HG03342 (cell line): ENCODE measurements around the gene GRAMD1B.
A peak's percentile ranks its signal among the peaks of the same experiment; 100 is the strongest.

ENCODE experiments used
- ATAC-seq: cut with Tn5 transposase; IDR thresholded peaks from one replicate; pipeline ENCODE4 v1.9.1; 2021; ENCODE audit warnings: mild to moderate bottlenecking, moderate library complexity; ENCODE audit not compliant: unreplicated experiment

Gene GRAMD1B

DNA sequence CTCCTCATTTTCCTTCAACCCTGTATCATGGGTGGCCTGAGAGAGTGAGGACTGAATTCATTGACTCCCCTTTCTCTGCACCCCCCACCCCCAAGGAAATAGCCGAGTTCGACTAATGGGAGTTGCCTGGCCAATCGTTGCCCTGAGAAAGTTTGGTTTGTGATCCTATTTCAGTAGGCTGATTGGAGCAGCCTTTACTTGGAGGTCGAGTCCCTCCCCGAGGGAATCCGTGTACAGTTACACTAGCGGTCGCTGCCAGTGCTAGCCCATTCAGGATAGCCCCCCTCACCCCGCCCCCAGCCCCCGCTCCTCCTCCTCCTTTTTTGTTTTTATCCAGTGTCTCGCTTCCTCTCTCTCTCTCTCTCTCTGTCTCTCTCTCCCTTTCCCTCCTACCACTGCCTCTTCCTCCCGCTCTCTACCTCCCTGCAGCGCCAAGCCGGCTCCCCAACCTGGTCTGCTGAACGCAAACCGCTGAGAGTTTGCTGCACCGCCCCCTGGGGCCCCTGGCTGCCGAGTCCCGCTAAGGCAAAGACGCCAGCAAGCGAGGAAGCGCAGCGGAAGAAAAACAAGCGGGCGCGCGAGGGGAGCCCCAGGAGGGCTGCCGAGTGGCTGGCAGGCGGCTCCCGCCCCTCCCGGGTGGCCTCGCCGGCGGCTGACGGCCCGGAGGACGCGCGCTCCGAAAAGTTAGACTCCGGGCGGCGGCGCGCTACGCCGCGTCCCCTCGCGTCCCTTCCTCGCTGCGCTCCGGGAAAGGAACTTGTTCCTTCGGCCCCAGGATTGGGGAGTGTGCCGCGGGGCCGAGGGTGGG is at the start of gene GRAMD1B:
GRAMD1B (plus strand) TSS at position 357 of the 808 bp plus-strand sequence. CDS start 524 bp downstream, outside the sequence.
- peak; percentile 54 for ATAC-seq

- ATAC-seq = no peak
Observed at GRCh38 chr11:123381149-123381548, 48.9 kb upstream of the GRAMD1B start.

DNA sequence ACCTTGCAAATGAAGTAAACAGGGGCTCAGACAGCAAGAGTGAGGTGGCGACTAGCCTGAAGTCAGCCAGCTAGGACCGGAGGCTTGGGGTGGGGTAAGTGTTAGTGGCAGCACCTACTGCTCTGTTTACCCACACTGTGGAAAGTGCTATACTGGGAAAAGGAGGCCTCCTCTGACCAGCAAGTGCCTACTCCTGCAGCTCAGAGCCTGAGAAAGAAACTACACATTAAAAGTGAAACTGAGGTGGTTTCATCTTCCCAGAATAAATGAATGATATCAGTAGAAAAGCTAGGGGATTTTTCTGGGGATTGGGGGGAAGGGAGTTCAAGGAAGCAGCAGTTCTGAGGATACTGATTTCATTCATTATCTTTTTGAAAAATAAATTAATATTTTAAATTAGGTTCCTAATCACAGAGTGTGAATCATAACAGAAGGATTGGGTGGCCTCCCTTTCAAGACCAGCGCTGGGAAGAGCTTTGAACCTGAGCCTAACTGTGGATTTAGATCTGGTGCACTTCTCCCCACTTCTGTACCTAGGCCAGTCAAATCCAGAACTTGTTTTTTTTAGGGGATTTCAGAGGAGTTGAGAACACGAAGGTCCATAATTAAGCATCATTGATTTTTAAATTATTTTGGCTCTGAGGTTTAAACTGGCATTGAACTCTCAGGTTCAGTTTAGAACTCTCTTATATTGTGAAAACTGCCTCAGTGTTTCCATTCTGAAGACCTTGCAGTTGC is 48.1 kb upstream of the GRAMD1B start:
- peak; percentile 61 for ATAC-seq

DNA sequence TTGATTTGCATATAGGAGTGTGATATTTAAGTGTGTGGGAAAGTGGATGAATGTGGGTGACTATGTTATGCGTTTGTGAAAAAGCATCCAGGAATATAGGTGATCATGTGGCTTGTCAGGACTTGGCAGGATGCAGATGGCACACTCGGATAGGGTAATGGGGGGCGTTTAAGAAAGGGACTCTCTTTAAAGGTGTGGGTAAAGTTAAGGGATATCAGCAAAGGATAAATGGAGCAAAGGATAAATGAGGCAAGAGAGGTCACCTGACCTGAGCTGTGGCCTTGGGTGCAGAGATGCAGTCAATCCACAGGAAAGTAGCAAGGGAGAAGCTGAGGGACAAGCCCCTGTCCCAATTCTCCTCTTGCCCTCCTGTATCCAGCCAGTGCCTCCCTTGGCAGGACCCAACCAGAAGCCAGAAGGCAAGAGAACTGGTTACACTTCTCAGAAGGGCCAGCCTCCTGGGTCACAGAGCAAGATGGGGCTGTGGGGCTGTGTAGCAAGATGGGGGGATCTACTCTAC is 47.5 kb upstream of the GRAMD1B start:
- peak; percentile 13 for ATAC-seq

GRCh38 chr11:123384116-123384515 is 46.0 kb upstream of the GRAMD1B start:
- ATAC-seq = no peak

DNA sequence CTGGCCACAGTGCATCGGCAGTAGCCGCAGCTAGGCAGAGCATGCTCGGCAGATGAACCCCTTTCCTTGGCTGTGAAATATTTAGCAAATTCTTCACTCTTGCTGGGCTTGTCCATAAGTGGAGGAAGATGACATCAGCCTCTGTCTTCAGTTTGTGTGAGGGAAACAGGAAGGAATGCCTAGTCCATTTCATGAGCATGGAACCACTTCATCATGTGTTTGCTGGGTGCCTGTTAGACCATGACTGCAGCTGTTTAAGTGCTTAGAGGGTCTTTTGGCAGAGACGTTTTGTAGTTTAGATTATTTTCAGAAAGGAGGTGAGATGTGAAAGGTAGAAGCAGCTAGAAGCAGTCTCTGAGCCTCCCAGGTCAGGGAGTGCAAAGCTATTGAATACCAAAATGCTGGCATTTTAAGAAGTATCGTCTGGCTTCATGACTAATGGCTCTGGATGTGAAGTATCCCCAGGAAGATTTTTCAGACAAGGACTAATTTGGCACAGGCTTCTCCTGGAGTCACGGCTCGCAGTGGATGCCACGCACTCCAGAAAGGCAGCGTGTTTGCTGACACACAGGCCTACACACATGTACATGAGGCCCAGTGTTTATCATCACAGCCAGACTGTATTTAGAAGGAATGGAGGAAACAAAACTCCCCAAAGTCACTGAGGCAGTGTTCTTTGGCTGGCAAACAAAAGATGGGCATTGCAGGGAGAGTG is 43.1 kb upstream of the GRAMD1B start:
- no peak for ATAC-seq

DNA sequence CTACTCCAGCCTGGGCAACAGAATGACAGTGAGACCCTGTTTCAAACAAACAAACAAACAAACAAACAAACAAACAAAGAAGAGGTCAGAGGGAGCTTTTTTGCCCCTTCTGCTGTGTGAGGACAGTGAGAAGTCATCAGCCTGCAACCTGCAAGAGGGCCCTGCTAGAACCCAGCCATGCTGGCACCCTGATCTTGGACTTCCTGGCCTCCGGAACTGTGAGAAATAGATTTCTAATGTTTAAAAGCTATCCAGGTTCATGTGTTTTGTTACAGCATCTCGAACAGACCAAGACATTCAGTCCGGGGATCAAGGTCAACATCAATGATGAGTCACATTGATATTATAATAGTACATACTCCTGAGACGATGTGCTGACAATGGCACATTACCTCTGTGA is 41.4 kb upstream of the GRAMD1B start:
- ATAC-seq = no peak

- no peak for ATAC-seq
Observed at GRCh38 chr11:123390146-123390545, 39.9 kb upstream of the GRAMD1B start.

GRCh38 chr11:123391646-123392348 is 38.3 kb upstream of the GRAMD1B start:
- no peak for ATAC-seq

DNA sequence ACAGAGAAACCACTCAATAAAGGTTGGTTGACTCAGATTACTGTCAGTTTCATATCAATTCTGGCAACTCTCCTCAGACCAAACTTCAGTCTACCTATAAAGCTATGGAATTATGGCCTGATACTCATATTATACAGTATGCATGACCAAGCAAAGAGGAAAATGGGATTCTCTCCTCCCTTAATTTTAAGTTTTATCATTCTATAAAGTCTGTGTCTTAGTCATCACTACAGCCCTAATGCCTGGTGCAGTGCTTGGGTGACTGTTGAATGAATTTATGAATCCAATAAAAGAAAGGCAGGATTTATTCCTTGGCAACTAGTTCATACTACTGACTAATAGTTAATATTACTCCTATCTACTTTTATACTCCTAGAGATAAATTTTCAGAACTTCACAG is 37.6 kb upstream of the GRAMD1B start:
- ATAC-seq = no peak

DNA sequence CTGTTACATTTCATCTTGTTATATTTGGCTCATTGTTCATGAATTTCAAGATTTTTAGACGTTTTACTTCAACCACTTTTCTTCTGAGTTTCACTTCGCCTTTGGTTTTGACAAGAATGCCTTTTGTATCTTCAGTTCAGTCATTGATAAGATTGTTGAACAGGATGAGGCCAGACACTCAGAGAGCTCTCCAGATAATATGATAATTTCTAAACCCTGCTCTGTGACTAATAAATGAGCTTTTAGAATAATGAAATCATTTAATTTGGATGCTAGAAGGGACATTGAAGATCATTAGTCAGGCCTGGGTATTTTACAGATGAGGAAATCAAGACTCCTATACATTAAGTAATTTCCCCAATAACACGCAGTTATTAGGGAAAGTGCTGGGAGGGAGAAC is 37.2 kb upstream of the GRAMD1B start:
- ATAC-seq = no peak

DNA sequence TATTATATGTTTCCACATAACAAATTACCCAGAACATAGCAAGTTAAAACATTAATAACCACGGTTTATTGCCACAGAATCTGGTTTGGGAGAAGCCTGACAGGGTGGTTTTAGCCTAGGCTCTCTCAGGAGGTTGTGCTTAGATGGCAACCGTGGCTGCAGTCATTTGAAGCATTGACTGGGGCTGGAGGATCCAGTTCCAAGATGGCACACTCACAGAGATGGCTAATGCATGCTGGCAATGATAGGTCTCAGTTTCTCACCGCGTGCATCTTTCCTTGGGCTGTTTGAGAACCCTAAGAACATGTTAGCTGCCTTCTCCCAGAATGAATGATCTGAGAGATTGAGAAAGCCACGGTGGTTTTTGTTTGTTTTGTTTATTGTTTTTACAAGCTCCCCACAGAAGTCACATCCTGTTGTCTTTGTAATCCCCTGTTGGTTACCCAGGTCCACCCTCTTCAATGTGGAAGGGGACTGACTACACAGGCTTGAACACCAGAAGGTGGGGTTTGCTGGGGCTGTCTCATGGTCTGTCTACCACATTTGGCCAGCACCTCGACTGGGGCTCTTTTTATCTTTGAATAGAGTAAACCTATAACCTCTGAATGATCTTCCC is 36.6 kb upstream of the GRAMD1B start:
- ATAC-seq = no peak

DNA sequence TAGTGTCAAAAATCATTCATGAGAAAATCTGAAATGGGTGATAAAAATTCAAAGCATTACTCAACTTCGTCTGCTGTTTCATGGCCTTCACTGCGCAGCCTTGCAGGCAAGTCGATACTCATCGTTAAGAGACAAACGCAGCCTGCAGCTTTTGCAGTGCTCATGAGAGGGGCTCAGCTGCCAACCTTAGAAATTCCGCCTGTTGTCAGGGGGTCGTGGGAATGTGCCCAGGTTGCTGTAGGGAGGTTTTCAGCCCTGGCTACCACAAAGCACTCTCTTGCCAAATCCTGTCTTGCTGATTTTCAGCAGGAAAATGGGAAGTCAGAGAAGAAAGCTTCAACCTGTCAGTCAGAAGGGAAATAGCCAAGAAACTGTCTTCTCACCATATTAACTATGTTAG is 25.4 kb upstream of the GRAMD1B start:
- no peak for ATAC-seq

DNA sequence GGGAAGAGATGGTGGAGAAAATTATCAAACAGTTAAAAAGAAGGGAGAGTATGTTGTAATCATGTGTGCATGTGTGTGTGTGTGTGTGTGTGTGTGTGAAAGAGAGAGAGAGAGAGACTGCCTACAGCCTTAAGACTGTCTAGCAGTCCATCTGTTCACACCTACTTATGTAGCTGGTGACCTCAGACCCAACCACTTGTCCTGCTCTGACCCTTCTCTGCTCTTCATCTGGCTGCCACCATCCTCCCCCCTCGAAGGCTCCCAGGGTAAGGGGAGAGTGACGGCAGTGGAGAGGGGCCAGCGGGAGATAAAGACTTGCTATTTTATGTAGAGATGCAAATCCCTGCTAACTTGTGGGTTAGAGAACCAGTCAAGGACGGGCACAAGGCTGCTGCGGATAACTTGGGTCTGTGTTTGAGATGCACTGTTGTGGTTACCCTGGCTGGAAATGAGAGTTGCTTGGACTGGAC is 24.9 kb upstream of the GRAMD1B start:
- ATAC-seq = no peak

DNA sequence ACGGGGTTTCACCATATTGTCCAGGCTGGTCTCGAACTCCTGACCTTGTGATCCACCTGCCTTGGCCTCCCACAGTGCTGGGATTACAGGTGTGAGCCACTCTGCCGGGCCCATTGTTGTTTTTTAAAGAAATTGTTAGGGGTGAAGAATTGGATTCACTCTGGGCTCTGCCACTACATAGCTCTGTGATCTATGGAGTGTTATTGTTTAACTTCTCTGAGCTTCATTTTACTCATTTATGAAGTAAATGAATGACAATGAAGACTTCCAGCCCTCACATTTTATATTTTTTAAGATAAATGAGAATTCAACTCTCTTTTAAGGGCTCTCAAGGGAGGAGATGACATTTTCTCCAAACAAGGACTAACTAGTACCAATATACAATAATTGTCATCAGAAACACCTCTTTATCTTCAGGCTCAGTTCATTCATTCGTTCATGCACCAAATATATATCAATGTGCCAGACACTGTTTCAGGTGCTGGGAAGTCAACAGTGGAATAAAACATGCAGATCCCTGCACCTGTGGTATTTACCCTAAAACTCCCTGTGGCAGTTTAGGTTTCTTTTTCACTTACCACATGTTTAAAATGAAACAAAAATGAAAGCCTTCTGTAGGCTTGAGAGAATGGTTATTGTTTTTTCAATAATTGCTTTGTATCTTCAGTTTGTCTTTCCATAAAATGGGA is 23.5 kb upstream of the GRAMD1B start:
- peak; percentile 60 for ATAC-seq

DNA sequence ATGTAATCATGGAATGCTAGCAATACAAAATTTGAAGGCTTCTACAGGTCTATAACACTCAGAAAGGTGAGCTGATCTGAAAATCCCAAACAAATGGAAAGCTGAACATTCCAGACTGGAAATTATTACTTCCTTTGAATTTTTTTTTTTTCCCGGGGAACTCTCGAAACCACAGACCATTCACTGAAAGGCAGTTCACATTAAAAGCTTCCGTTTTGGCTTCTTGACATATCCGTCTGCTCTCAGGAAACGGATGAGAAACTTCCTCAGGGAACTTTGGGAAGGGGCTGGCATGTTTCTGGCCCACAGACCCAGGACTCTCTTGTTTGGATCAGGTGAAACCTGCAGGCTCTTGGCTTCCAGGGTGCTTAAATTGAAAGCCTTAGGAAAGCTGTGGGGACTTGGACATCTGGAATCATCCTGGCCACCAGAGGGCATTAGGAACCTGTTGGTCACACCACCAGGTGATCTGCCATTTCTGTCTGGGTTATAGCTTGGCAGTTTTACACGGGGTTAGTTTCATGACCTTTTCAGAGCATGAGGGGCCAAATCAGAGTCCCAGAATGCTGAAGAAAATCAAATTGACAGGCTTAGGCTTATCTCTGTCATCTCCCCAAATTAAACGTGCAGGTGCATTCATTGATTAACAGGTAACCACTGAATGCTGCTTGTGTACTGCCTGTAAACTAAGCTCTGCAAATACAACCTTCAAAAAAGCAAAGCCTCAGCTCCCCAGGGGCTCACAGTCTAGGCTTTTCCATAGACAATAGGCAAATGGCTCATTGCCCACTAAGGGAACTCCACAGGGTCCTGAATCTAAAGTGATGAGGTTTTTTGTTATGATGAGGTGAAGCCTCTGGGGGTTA is 22.7 kb upstream of the GRAMD1B start:
- ATAC-seq = no peak

- ATAC-seq = no peak
Observed at GRCh38 chr11:123407996-123408597, 22.0 kb upstream of the GRAMD1B start.
